Suppressor macrophage treated with lipopolysaccharide for 4 hours (primary cell): ENCODE results near the gene AK1.
"Not testable (repeated sequence)": the region's sequence is repeated elsewhere in the genome, so short reads cannot be mapped to it uniquely, and the experiment has no call there.

Experiments
- DNase-seq: peaks from one replicate; pipeline ENCODE4 v3.0.0-alpha.2; 2020

The AK1 gene

GRCh38 chr9:127845619-127846018 is 31.9 kb downstream of the AK1 start:
- DNase-seq, result not testable (repeated sequence)

DNA sequence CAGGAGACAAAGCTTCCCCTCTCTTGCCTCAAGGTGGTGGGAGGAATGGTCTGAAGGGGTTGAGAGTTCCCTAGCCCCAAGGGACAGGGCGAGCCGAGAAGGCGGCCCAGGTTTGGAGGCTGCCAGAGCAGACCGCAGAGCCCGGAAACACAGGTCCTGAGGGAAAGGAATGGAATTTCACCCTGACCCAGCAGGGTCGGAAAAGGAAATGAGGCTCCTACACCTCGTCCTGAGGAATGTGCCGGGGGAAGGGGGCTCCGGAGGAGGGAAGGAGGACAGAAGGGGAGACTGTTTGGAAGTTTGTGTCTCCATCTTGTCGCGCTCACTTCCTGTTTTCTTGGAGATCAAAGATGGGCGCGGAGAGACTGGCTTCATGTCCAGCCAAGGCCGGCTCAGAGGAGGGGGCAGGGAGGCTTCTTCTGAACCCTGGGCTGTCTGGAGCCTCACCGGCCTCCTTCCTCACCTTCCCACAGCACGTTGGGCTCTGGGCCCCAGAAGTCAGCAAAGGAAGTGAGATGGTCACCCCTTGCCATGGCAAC is 32.6 kb downstream of the AK1 start:
- DNase-seq, result no peak

GRCh38 chr9:127841087-127841835 is 36.2 kb downstream of the AK1 start:
- no peak for DNase-seq

- peak; percentile 96 for DNase-seq
These were observed 38.9 kb downstream of the AK1 start for GRCh38 chr9:127838375-127839078.

DNA sequence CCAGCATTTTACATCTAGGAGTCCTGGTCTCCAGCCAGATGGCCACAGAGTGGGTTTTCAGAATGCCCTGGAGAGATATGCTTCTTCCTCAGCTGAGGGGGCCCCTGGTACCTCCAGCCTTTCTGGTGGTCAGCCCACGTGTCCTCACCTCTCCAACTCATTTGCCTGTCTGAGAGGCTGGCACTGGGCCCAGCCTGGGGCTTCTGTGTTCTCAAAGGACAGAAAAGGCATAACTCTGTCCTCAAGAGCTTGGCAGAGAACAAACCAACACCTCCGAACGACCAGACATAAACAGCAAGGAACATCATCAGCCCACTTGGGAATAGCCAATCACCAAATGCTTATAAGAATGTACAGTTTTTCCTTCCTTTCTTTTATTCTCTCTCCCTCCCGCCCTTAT is 40.1 kb downstream of the AK1 start:
- no peak for DNase-seq

- not testable (repeated sequence) for DNase-seq
These were observed 40.9 kb downstream of the AK1 start for GRCh38 chr9:127836561-127836960.

DNA sequence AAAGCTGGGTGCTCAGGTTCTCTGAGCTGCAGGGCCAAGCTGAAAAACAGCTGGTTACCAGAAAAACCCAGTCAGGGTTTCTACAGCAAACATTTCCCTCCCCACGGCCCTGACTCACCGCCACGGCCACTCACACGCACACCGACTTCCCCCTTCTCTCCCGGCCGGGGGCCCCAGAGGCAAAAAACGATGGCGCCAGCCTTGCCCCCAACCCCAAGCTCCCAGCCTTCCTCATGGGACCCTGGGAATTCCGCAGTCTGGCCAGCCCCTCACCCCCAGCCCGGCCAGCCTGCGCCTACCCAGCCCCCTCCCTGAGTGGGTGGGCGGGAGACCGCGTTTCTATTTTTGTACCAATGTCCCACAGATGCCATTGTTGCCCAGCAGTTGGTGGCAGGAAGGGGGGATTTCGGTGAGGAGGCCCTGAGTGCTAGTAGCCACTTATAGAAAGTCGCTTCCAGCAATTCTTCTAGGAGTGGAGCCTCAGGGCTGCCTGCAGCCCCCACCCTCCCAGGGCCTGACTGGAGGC is 41.4 kb downstream of the AK1 start:
- peak; percentile 92 for DNase-seq

DNA sequence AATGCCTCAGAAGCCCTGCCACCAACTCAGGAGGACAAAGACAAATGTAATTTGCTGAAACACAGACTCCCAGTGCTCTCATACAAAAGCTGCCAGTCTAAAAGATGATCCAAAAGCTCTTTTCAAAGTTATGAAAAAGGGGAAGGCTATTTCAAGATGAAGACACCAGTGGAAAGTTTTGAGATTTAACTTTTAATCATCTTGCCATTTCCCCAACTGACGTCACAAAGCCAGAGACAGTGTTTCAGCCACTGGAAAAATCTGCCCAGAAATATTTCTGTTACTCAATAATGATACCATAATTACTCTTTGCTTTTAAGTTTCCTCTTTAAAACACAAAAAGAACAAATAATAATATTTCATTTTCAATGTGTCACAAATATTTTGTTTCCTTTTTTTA is 43.9 kb downstream of the AK1 start:
- DNase-seq, result peak; percentile 95

DNA sequence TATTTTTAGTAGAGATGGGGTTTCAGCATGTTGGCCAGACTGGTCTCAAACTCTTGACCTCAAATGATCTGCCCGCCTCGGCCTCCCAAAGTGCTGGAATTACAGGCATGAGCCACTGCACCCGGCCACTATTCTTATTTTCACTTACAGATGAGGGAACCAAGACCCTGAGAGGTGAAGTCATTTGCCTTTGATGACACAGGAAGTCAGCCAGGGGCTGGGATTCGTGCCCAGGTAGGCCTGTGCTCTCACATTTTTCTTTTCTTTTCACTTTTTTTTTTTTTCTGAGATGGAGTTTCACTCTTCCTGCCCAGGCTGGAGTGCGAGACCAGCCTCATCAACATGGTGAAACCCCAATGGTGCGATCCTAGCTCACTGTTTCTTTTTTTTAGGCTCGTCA is 45.2 kb downstream of the AK1 start:
- no peak for DNase-seq

DNA sequence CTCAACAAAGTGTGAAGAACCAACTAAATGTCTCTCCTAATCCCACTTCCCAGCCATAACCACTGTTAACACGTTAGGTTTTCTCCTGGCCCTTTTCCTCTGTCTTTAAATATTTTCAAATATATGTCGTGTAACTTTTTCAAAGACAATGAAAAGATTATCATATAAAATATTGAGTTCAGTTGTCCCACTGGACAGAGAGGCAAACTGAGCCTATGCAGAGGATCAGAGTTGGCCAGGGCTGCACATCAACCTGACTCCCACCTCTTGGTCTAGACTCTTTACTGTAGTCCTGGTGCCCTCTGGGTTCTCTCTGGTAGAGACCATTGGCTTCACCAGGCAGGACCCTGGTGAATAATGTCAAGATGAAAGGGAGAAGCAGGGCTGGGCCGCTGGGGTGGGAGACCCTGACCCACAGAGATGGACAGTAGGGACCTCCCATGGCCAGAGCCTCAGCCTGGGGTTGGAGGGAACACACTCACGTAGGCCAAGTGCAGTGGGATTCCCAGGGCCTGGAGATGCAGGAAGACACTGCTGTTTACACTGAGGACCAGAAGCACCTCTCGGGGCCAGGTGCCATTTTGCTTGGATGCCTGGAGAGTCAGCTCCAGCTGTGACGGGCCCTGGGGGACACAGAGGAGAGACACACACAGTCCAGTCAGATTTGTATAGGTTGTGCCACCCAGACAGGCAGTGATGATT is 48.1 kb downstream of the AK1 start:
- no peak for DNase-seq

DNA sequence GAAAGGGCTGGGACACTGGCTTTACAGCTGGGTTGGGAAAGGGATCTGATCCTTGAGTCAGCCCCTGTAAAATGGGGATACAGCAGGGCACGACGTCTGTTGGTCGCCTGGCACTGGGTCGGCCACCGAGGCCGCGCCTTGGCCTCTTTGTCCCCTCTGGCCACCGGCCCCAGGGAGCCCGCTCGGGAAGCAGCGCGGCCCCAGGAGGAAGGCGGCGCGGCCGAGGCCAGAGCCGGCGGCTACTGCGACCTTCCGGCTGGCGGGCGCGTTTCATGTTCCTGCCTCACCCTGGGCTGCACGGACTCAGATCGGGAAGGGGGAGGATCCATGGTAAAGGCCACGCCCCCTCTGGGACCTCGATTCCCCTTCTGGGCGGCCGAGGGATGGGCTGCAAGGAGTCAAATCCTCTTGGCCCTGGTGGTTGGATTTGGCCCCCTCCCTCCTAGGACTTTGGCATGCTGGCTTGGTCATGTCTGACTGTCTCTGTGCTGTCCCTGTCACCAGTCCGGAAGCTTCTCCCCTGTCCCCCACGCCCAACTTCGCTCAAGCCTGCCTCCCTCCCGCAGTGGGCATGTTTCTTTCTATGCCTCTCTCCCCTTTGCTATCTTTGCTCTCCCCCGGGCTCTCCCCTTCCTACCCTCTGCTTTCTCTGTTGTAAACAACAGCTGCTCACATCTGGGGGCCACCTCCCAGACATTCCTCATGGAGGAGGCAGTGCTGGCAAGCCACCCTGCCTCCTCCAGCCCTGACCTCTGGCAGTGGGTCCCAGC is 49.0 kb downstream of the AK1 start:
- peak; percentile 78 for DNase-seq

- no peak for DNase-seq
These were observed 51.1 kb downstream of the AK1 start for GRCh38 chr9:127826253-127826913.

DNA sequence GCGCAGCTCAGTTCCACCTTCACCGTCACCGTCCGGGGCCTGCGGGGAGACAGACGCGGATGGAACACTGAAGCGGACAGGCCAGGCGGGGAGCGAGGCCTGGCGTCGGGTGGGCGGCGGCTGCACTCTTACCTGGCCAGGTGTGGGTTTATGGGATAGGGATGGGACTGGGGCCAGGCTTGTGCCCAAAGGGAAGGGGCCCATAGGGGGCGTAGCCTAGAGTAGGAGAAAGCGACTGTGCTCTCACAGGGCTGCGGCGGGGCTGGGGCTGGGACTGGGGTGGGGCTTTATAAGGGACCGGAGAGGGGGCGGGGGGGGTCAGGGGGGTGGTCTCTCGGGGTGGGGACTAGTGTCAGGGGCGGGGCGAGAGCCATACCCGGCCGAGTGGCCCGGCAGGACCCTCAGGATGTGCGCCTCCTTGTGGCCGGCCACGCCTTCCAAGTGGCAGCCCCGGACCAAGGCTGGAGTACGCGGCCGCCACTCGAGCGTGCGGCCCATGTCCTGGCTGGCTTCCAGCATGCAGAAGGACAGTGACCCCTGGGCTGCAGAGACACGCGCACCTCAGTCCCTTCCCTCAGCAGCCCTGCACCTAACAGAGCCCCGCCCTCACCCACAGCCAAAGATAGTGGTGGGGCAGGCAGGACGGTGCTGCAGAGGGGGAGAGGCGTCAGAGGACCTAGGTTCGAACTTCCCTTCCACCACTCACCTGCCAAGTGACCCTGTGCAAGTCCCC is 52.0 kb downstream of the AK1 start:
- no peak for DNase-seq

- DNase-seq, result no peak
These were observed 55.4 kb downstream of the AK1 start for GRCh38 chr9:127822108-127822507.

- DNase-seq, result no peak
These were observed 58.9 kb downstream of the AK1 start for GRCh38 chr9:127818574-127818973.

DNA sequence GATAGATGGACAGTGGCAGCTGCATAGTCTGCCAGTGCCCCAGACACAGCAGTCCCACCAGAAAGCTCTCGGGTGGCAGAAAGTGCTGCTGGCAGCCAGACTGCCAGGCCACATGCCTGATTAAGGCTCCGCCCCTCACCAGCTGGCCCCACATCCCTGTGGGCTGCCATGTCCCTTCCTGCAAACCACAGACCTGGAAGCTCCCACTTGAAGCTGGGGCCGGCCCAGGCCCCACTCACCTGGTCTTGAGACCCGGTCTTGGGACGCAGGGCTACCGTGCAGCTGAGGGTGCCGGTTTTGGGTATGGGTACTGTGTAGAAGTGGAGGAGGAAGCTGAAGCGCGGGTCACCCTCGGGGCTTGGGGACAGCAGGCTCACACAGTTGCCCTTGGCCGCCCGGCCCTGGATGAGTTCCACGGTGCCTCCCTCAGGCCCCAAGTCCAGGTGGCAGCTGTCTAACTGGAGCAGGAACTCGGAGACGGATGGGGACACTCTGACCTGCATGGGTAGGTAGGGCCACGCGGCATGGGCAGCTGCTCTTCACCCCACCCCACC is 59.5 kb downstream of the AK1 start:
- no peak for DNase-seq

- DNase-seq, result no peak
These were observed 60.7 kb downstream of the AK1 start for GRCh38 chr9:127816728-127817127.
